Suprapubic skin (tissue), 3 donors: ENCODE data around the gene CNGA1.
A peak's percentile ranks its signal among the peaks of the same experiment; 100 is the strongest.
"Not testable (repeated sequence)": the region's sequence is repeated elsewhere in the genome, so short reads cannot be mapped to it uniquely, and the experiment has no call there.

Source experiments
- POLR2A ChIP-seq, 2 donors: fragments of 450-650 bp; IDR thresholded peaks; one replicate each; pipeline ENCODE4 v1.6.1; 2017; ENCODE audit warnings: antibody characterized with exemption in 2 of 2, mild to moderate bottlenecking in 2 of 2, moderate library complexity in 2 of 2
- TF ChIP-seq, protein P1 (sequence below), 2 donors: fragments of 200-600 bp in 1 of 2; fragments of 450-650 bp in 1 of 2; sonication (generic) in 1 of 2; IDR thresholded peaks; one replicate each; pipeline ENCODE4 v1.5.1; 2016 to 2019; ENCODE audit warnings: antibody characterized with exemption in 2 of 2, mild to moderate bottlenecking in 1 of 2, moderate library complexity in 1 of 2

DNA sequence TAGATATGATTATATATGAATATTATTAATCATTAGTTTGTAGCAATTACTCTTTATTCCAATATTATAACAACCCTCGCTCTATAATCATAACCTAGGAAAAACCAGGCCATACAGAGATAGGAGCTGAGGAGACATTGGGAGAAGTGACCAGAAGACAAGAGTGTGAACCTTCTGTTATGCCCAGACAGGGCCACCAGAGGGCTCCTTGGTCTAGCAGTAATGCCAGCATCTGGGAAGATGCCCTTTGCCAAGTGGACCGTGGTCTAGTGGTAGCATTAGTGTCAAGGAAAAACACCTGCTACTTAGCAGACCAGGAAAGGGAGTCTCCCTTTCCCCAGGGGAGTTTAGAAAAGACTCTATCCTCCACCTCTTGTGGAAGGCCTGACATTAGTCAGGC, 12.9 kb downstream of the CNGA1 start:
- TF ChIP-seq, protein P1, sequence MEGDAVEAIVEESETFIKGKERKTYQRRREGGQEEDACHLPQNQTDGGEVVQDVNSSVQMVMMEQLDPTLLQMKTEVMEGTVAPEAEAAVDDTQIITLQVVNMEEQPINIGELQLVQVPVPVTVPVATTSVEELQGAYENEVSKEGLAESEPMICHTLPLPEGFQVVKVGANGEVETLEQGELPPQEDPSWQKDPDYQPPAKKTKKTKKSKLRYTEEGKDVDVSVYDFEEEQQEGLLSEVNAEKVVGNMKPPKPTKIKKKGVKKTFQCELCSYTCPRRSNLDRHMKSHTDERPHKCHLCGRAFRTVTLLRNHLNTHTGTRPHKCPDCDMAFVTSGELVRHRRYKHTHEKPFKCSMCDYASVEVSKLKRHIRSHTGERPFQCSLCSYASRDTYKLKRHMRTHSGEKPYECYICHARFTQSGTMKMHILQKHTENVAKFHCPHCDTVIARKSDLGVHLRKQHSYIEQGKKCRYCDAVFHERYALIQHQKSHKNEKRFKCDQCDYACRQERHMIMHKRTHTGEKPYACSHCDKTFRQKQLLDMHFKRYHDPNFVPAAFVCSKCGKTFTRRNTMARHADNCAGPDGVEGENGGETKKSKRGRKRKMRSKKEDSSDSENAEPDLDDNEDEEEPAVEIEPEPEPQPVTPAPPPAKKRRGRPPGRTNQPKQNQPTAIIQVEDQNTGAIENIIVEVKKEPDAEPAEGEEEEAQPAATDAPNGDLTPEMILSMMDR (IDR thresholded peaks at IDR 0.05), result peak; percentile 18 to 19
- TF ChIP-seq POLR2A (IDR thresholded peaks at IDR 0.05), result not testable (repeated sequence)
